ENCODE results near the gene TMLHE.
"Not testable (repeated sequence)": the region's sequence is repeated elsewhere in the genome, so short reads cannot be mapped to it uniquely, and the experiment has no call there.

- not testable (repeated sequence) for TF ChIP-seq CTCF (conservative IDR thresholded peaks at IDR 0.05; ENCODE audit: low read depth, low read length); EZH2phosphoT487 (IDR thresholded peaks at IDR 0.05; ENCODE audit: borderline replicate concordance, low read length); EZH2 (IDR thresholded peaks at IDR 0.05; ENCODE audit: low read length, unreplicated experiment)
Observed at GRCh38 chrX:155641371-155641770, 28.6 kb upstream of the TMLHE start.

All from PC-3 (cell line).